ENCODE results near the gene LYPLA2. TPM values are rescaled to one million over a fixed set of nuclear protein-coding genes. Genes with fewer than 3 reads are reported as not detected.

The LYPLA2 gene
- total and polyA plus RNA-seq, 2 experiments from 2014 or later, result 102 to 204 TPM

GRCh38 chr1:23790696-23791515 lies at the start of gene LYPLA2 (continued):
- peak; percentile 70 for TF ChIP-seq POLR2AphosphoS5 (IDR thresholded peaks at IDR 0.05; ENCODE audit: low read depth)

GRCh38 chr1:23741609-23742008 lies 49.3 kb upstream of the LYPLA2 start:
- DNase-seq (ENCODE audit: low spot score) (no peak), ATAC-seq (no peak)
- peaks cover 8% of the 10 kb centered on the region for H3K27me3 Mint-ChIP-seq (ENCODE audit: insufficient read depth, low read depth, poor library complexity)
- H3K4me1 Mint-ChIP-seq, result peaks cover 27% of the 10 kb centered on the region
- peak overlapping the region; percentile 79; the same call in 2 of the 3 replicates for H3K4me3 Mint-ChIP-seq
- Histone ChIP-seq H3F3A (replicated peaks; ENCODE audit: low read depth) (no peaks in the 10 kb centered on the region), H3K4me2 (no peak overlapping the region), H3K9me2 (ENCODE audit: insufficient read depth) (no peaks in the 10 kb centered on the region), H3K79me2 (replicated peaks; ENCODE audit: insufficient read depth) (peaks cover 29% of the 10 kb centered on the region), H3K27me3 (ENCODE audit: insufficient read depth) (no peaks in the 10 kb centered on the region), H3K4me1 (ENCODE audit: insufficient read depth) (peaks cover 16% of the 10 kb centered on the region), H3K36me3 (ENCODE audit: insufficient read depth) (0 out of 2 replicates have a peak, but pooled peaks cover 5% of the 10 kb centered on the region), H4K20me1 (replicated peaks; ENCODE audit: insufficient read depth) (peaks cover 11% of the 10 kb centered on the region; the same call in 1 of the 2 replicates), H2AFZ (no peak overlapping the region), H3K27ac (ENCODE audit: low read depth) (no peak overlapping the region), H3K4me3 (no peak overlapping the region)
- no peaks in the 10 kb centered on the region for H3K9me3 Mint-ChIP-seq
- H3K36me3 Mint-ChIP-seq (ENCODE audit: low read depth), result peaks cover 12% of the 10 kb centered on the region; the same call in 2 of the 3 replicates
- H3K27ac Mint-ChIP-seq, result peak overlapping the region; percentile 54; the same call in 1 of the 2 replicates
- TF ChIP-seq NANOG (IDR thresholded peaks at IDR 0.05; ENCODE audit: borderline replicate concordance), result no peak
- no peak for TF ChIP-seq CTCF (conservative IDR thresholded peaks at IDR 0.05; ENCODE audit: low read depth in 2 of 2)
- TF ChIP-seq ZNF462 (CRISPR knock-in tag; IDR thresholded peaks at IDR 0.05), result no peak
- TF ChIP-seq REST (IDR thresholded peaks at IDR 0.05; ENCODE audit: unreplicated experiment), result no peak
- no peak for TF ChIP-seq ZNF114 (CRISPR knock-in tag; IDR thresholded peaks at IDR 0.05)
- TF ChIP-seq CREB1 (CRISPR knock-in tag; IDR thresholded peaks at IDR 0.05; ENCODE audit: low read depth), result no peak
- no peak for TF ChIP-seq EZH2 (IDR thresholded peaks at IDR 0.05; ENCODE audit: low read depth, unreplicated experiment)
- no peak for TF ChIP-seq POLR2AphosphoS5 (IDR thresholded peaks at IDR 0.05; ENCODE audit: low read depth)
- no peak for TF ChIP-seq ETS1 (IDR thresholded peaks at IDR 0.05)
- TF ChIP-seq ZNF331 (CRISPR knock-in tag; IDR thresholded peaks at IDR 0.05; ENCODE audit: low read depth), result no peak
- no peak for TF ChIP-seq EZH2phosphoT487 (IDR thresholded peaks at IDR 0.05; ENCODE audit: unreplicated experiment)
